ENCODE data around the gene HMGCL.

The HMGCL gene

DNA sequence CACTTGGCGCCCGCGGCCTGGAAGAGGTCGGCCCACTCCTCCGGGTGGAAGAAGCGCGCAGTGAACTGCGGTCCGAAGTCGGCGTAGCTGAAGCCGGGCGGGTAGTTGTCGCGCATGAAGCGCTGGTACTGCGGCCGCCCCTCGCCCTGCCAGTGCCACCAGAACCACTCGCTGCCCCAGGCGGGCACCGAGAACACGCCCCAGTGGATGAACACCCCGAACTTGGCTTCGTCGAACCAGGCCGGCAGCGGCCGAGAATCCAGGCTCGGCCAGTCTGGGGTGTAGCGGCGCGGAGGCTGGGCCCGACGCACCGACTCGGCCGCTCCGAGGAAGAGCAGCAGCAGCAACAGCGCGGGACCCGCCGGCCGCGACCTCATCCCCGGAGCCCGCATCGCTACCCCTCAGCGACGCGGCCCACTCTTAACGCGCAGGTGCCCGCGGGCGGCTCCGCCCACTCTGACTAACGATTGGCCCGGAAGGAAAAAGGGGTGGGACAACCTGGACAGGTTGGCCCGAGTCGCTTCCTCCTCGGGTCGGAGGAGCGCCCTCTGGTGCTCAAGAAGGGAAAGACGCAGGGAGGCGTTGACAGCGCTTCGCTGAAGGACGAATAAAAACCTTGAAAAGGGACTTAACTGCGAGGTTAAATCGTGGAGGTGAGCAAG, 42.8 kb upstream of the HMGCL start, which contains the start of gene FUCA1 (continued):
- TF ChIP-seq, protein P1, sequence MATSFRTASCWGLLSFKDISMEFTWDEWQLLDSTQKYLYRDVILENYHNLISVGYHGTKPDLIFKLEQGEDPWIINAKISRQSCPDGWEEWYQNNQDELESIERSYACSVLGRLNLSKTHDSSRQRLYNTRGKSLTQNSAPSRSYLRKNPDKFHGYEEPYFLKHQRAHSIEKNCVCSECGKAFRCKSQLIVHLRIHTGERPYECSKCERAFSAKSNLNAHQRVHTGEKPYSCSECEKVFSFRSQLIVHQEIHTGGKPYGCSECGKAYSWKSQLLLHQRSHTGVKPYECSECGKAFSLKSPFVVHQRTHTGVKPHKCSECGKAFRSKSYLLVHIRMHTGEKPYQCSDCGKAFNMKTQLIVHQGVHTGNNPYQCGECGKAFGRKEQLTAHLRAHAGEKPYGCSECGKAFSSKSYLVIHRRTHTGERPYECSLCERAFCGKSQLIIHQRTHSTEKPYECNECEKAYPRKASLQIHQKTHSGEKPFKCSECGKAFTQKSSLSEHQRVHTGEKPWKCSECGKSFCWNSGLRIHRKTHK (tag by site-specific recombination; IDR thresholded peaks at IDR 0.05): no peak
- TF ChIP-seq ZNF202 (tag by site-specific recombination; IDR thresholded peaks at IDR 0.05; ENCODE audit: borderline replicate concordance) (no peak), ZNF555 (tag by site-specific recombination; conservative IDR thresholded peaks at IDR 0.05) (no peak), ZNF138 (tag by site-specific recombination; IDR thresholded peaks at IDR 0.05; ENCODE audit: borderline replicate concordance) (no peak), ZNF830 (tag by site-specific recombination; IDR thresholded peaks at IDR 0.05; ENCODE audit: low read depth) (no peak), ZNF132 (tag by site-specific recombination; IDR thresholded peaks at IDR 0.05; ENCODE audit: borderline replicate concordance) (no peak), ZNF747 (tag by site-specific recombination; IDR thresholded peaks at IDR 0.05) (no peak), ZNF292 (tag by site-specific recombination; IDR thresholded peaks at IDR 0.05; ENCODE audit: borderline replicate concordance, low read depth) (no peak), TRIM28 (IDR thresholded peaks at IDR 0.05; ENCODE audit: borderline replicate concordance, low read length) (no peak), ZSCAN16 (tag by site-specific recombination; IDR thresholded peaks at IDR 0.05) (no peak), TCF7L2 (IDR thresholded peaks at IDR 0.05; ENCODE audit: borderline replicate concordance, low read depth, low read length) (no peak), ZFP37 (tag by site-specific recombination; IDR thresholded peaks at IDR 0.05) (peak; percentile 85), ZNF664 (tag by site-specific recombination; IDR thresholded peaks at IDR 0.05) (no peak)
- TF ChIP-seq, protein P2, sequence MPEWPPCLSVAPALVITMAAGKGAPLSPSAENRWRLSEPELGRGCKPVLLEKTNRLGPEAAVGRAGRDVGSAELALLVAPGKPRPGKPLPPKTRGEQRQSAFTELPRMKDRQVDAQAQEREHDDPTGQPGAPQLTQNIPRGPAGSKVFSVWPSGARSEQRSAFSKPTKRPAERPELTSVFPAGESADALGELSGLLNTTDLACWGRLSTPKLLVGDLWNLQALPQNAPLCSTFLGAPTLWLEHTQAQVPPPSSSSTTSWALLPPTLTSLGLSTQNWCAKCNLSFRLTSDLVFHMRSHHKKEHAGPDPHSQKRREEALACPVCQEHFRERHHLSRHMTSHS (tag by site-specific recombination; IDR thresholded peaks at IDR 0.05): no peak

DNA sequence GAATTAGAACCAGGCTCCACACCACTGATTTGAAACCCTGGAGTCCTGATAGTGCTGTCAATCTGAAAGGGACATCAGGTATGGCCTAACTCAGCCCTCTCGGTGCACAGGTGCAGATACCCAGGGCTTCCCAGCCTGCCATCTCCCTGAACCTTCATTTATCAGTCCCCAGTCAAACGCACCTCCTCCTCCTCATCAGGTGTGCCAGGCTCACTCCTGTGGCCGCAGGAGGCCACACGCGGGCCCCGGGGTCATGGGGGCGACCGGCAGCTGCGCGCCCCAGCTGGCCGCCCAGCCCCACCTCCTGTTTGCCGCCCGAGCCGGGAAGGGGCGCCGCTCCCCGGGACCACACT, 42.3 kb upstream of the HMGCL start:
- Histone ChIP-seq H3K4me1 (ENCODE audit: control insufficient read depth, insufficient read depth, low read length) (0 out of 2 replicates have a peak, but pooled peaks cover 6% of the 10 kb centered on the region), H3K27ac (ENCODE audit: extremely low read depth, low read depth, low read length) (peak overlapping the region; percentile 35; the same call in 1 of the 2 replicates), H3K4me3 (ENCODE audit: low read depth, low read length) (peak overlapping the region; percentile 81), H3K36me3 (ENCODE audit: control insufficient read depth in 2 of 2, insufficient read depth in 1 of 2, low read length in 2 of 2) (peaks cover 8 to 30% of the 10 kb centered on the region in 2 experiments; a peak in 2 of 3 replicates), H3K9me3 (ENCODE audit: control insufficient read depth, insufficient read depth, low read depth, low read length) (no peaks in the 10 kb centered on the region)
- TF ChIP-seq, protein P1 (tag by site-specific recombination; IDR thresholded peaks at IDR 0.05): no peak
- TF ChIP-seq, protein P3, sequence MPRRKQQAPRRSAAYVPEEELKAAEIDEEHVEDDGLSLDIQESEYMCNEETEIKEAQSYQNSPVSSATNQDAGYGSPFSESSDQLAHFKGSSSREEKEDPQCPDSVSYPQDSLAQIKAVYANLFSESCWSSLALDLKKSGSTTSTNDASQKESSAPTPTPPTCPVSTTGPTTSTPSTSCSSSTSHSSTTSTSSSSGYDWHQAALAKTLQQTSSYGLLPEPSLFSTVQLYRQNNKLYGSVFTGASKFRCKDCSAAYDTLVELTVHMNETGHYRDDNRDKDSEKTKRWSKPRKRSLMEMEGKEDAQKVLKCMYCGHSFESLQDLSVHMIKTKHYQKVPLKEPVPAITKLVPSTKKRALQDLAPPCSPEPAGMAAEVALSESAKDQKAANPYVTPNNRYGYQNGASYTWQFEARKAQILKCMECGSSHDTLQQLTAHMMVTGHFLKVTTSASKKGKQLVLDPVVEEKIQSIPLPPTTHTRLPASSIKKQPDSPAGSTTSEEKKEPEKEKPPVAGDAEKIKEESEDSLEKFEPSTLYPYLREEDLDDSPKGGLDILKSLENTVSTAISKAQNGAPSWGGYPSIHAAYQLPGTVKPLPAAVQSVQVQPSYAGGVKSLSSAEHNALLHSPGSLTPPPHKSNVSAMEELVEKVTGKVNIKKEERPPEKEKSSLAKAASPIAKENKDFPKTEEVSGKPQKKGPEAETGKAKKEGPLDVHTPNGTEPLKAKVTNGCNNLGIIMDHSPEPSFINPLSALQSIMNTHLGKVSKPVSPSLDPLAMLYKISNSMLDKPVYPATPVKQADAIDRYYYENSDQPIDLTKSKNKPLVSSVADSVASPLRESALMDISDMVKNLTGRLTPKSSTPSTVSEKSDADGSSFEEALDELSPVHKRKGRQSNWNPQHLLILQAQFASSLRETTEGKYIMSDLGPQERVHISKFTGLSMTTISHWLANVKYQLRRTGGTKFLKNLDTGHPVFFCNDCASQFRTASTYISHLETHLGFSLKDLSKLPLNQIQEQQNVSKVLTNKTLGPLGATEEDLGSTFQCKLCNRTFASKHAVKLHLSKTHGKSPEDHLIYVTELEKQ (tag by site-specific recombination; IDR thresholded peaks at IDR 0.05; ENCODE audit: borderline replicate concordance): no peak
- TF ChIP-seq ZFP3 (tag by site-specific recombination; IDR thresholded peaks at IDR 0.05; ENCODE audit: low read depth) (no peak), BCL11A (tag by site-specific recombination; IDR thresholded peaks at IDR 0.05; ENCODE audit: low read depth) (no peak), ZNF324 (tag by site-specific recombination; IDR thresholded peaks at IDR 0.05) (no peak), ZNF10 (tag by site-specific recombination; IDR thresholded peaks at IDR 0.05) (peak; percentile 33; the same call in 1 of the 2 replicates)
- POLR2A ChIA-PET: interaction anchor here (0.6 to 1.4 kb wide), 4 partner anchors 42 to 101 kb away, joined by 3 to 4 read pairs (median 3); partner anchors contain the start of gene PITHD1
- CTCF ChIA-PET: interaction anchor here (0.7 to 4.2 kb wide), 3 partner anchors 57 to 1265 kb away, joined by 3 to 32 read pairs (median 4); no protein-coding TSS in a partner anchor

Measured in HEK293 (cell line).